Measurements from ENCODE around the gene DOCK3.

DNA sequence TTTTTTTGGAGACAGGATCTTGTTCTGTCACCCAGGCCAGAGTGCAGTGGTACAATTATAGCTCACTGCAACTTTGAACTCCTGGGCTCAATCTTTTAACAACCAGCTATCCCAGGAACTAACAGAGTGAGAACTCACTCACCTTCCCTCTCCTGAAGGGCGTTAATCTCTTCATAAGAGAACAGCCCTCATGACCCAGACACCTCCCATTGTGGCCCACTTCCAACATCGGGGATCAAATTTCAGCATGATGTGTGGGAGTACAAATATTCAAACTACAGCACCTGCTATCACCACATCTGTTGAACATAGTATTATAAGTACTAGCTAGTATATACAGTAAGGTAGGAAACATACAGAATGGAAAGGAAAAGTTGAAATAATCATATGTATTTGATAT is 132.5 kb downstream of the DOCK3 start:
- TF ChIP-seq, protein P1, sequence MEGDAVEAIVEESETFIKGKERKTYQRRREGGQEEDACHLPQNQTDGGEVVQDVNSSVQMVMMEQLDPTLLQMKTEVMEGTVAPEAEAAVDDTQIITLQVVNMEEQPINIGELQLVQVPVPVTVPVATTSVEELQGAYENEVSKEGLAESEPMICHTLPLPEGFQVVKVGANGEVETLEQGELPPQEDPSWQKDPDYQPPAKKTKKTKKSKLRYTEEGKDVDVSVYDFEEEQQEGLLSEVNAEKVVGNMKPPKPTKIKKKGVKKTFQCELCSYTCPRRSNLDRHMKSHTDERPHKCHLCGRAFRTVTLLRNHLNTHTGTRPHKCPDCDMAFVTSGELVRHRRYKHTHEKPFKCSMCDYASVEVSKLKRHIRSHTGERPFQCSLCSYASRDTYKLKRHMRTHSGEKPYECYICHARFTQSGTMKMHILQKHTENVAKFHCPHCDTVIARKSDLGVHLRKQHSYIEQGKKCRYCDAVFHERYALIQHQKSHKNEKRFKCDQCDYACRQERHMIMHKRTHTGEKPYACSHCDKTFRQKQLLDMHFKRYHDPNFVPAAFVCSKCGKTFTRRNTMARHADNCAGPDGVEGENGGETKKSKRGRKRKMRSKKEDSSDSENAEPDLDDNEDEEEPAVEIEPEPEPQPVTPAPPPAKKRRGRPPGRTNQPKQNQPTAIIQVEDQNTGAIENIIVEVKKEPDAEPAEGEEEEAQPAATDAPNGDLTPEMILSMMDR (IDR thresholded peaks at IDR 0.05) = no peak
- TF ChIP-seq POLR2A (IDR thresholded peaks at IDR 0.05) (no peak), EP300 (IDR thresholded peaks at IDR 0.05) (no peak)
